Brain microvascular endothelial cell (primary cell): ENCODE data around the gene UBE2B.

Source experiments
- DNase-seq: peaks from one replicate; pipeline ENCODE4 v3.0.0-alpha.2; 2020
- H3K27ac ChIP-seq: fragments of 250-450 bp; sonication (Bioruptor Pico); 2 replicates; pipeline ENCODE4 v1.5.1; 2020; ENCODE audit warnings: mild to moderate bottlenecking, moderate library complexity
- H3K27me3 ChIP-seq: fragments of 250-450 bp; sonication (Bioruptor Pico); replicated peaks from 2 replicates; pipeline ENCODE4 v1.5.1; 2020; ENCODE audit warnings: mild to moderate bottlenecking
- H3K36me3 ChIP-seq: fragments of 250-450 bp; sonication (Bioruptor Pico); replicated peaks from 2 replicates; pipeline ENCODE4 v1.5.1; 2020; ENCODE audit warnings: mild to moderate bottlenecking
- H3K4me3 ChIP-seq: 2 replicates; pipeline ENCODE4 v1.5.1; 2011; ENCODE audit warnings: low read depth, mild to moderate bottlenecking, control low read depth, low read length, moderate library complexity
- in situ Hi-C: cut with HindIII; loops from 2 replicates; pipeline ENCODE4 v1.10.0; 2017; ENCODE audit warnings: low sequenced_read_pairs, low pct_ligation_motif_present
- TF ChIP-seq, protein P1 (sequence below): IDR thresholded peaks from 2 replicates; pipeline ENCODE4 v1.5.1; 2011; ENCODE audit warnings: low read depth, mild to moderate bottlenecking, moderate library complexity, low read length, control low read depth, inconsistent platforms; ENCODE audit errors: missing control alignments

Gene UBE2B

DNA sequence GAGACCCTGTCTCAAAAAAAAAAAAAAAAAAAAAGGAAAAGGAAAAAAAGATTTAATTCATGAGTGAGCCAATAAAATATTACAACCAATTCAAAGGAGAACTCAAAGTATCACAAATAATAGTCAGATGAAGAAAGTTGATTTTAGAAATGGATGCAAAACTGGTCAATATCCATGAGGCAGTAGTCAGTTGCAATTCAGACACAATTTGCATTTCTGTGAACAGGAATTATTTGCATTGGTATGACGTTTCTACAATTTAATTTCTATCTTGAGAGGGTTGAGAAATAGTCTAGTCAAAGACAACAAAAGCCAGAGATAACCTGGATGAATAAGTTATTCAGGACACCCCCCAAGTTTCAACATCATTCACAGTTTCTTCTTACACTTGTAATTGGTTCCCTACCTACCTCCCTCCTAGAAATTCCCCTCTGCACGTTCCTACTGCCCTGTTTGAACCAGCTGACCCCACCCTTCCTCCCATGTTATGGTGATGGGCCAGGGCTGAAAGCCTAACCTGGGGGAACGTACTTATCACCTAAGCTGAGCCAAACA lies 68.9 kb downstream of the UBE2B start:
- TF ChIP-seq, protein P1, sequence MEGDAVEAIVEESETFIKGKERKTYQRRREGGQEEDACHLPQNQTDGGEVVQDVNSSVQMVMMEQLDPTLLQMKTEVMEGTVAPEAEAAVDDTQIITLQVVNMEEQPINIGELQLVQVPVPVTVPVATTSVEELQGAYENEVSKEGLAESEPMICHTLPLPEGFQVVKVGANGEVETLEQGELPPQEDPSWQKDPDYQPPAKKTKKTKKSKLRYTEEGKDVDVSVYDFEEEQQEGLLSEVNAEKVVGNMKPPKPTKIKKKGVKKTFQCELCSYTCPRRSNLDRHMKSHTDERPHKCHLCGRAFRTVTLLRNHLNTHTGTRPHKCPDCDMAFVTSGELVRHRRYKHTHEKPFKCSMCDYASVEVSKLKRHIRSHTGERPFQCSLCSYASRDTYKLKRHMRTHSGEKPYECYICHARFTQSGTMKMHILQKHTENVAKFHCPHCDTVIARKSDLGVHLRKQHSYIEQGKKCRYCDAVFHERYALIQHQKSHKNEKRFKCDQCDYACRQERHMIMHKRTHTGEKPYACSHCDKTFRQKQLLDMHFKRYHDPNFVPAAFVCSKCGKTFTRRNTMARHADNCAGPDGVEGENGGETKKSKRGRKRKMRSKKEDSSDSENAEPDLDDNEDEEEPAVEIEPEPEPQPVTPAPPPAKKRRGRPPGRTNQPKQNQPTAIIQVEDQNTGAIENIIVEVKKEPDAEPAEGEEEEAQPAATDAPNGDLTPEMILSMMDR = no peak
- Histone ChIP-seq H3K27me3 (no peaks in the 10 kb centered on the region), H3K27ac (no peak overlapping the region), H3K4me3 (no peak overlapping the region), H3K36me3 (no peaks in the 10 kb centered on the region)
- in situ Hi-C loops = no loop called here
- no peak for DNase-seq
